ENCODE results near the gene HECW1. TPM values are rescaled to one million over a fixed set of nuclear protein-coding genes. Genes with fewer than 3 reads are reported as not detected.

HECW1 gene
- polyA plus RNA-seq, 2 of the 4 experiments (the other 2 are of a cell fraction) = 11.3 TPM

- 94% methylated on average over 4 of the region's 4 CpGs for WGBS (ENCODE audit: missing lambda C conversion rate)
- H3K4me3 ChIP-seq = no peak overlapping the region
- H3K4me2 ChIP-seq = no peak overlapping the region
- ATAC-seq (no peak), DNase-seq (ENCODE audit: low read depth in 1 of 2, low spot score in 1 of 2) (no peak), FAIRE-seq (no peak)
- peaks cover 11% of the 10 kb centered on the region; the same call in 2 of the 3 replicates for H3K4me1 ChIP-seq
- TF ChIP-seq BHLHE40 (IDR thresholded peaks at IDR 0.05; ENCODE audit: low read depth, low read length) = no peak
- TF ChIP-seq HEYL (CRISPR knock-in tag; IDR thresholded peaks at IDR 0.05) = no peak
- no peak for TF ChIP-seq KDM5A (IDR thresholded peaks at IDR 0.05)
- no peak for TF ChIP-seq HDAC2 (IDR thresholded peaks at IDR 0.05)
- TF ChIP-seq MAX (IDR thresholded peaks at IDR 0.05) = no peak
- TF ChIP-seq SMC3 (IDR thresholded peaks at IDR 0.05) = no peak
- TF ChIP-seq HES2 (IDR thresholded peaks at IDR 0.05) = no peak
- TF ChIP-seq RNF2 (IDR thresholded peaks at IDR 0.05; ENCODE audit: borderline replicate concordance, low read depth) = no peak
- TF ChIP-seq RARB (CRISPR knock-in tag; IDR thresholded peaks at IDR 0.05) = no peak
- TF ChIP-seq CHD4 (IDR thresholded peaks at IDR 0.05; ENCODE audit: borderline replicate concordance) = no peak
- no peak for TF ChIP-seq FOSB (CRISPR knock-in tag; IDR thresholded peaks at IDR 0.05)
- no peak for TF ChIP-seq ZSCAN20 (CRISPR knock-in tag; IDR thresholded peaks at IDR 0.05)
- no peak for TF ChIP-seq POLR2A (IDR thresholded peaks at IDR 0.05; ENCODE audit: low read length)
- TF ChIP-seq, protein P1, sequence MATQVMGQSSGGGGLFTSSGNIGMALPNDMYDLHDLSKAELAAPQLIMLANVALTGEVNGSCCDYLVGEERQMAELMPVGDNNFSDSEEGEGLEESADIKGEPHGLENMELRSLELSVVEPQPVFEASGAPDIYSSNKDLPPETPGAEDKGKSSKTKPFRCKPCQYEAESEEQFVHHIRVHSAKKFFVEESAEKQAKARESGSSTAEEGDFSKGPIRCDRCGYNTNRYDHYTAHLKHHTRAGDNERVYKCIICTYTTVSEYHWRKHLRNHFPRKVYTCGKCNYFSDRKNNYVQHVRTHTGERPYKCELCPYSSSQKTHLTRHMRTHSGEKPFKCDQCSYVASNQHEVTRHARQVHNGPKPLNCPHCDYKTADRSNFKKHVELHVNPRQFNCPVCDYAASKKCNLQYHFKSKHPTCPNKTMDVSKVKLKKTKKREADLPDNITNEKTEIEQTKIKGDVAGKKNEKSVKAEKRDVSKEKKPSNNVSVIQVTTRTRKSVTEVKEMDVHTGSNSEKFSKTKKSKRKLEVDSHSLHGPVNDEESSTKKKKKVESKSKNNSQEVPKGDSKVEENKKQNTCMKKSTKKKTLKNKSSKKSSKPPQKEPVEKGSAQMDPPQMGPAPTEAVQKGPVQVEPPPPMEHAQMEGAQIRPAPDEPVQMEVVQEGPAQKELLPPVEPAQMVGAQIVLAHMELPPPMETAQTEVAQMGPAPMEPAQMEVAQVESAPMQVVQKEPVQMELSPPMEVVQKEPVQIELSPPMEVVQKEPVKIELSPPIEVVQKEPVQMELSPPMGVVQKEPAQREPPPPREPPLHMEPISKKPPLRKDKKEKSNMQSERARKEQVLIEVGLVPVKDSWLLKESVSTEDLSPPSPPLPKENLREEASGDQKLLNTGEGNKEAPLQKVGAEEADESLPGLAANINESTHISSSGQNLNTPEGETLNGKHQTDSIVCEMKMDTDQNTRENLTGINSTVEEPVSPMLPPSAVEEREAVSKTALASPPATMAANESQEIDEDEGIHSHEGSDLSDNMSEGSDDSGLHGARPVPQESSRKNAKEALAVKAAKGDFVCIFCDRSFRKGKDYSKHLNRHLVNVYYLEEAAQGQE (IDR thresholded peaks at IDR 0.05) = no peak
- TF ChIP-seq NPAS2 (CRISPR knock-in tag; IDR thresholded peaks at IDR 0.05; ENCODE audit: borderline replicate concordance) = no peak
- TF ChIP-seq, protein P2, sequence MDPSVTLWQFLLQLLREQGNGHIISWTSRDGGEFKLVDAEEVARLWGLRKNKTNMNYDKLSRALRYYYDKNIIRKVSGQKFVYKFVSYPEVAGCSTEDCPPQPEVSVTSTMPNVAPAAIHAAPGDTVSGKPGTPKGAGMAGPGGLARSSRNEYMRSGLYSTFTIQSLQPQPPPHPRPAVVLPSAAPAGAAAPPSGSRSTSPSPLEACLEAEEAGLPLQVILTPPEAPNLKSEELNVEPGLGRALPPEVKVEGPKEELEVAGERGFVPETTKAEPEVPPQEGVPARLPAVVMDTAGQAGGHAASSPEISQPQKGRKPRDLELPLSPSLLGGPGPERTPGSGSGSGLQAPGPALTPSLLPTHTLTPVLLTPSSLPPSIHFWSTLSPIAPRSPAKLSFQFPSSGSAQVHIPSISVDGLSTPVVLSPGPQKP (IDR thresholded peaks at IDR 0.05; ENCODE audit: low read depth, low read length) = no peak
- no peak for TF ChIP-seq JUN (IDR thresholded peaks at IDR 0.05)
- no peak for TF ChIP-seq SREBF2 (IDR thresholded peaks at IDR 0.05)
- H3K27ac ChIP-seq = no peak overlapping the region
- POLR2A ChIA-PET = no interaction called here
- H3K9me3 ChIP-seq = no peaks in the 10 kb centered on the region
- CTCF ChIA-PET = no interaction called here
Observed at GRCh38 chr7:43495572-43495971, 383.1 kb downstream of the HECW1 start.

DNA sequence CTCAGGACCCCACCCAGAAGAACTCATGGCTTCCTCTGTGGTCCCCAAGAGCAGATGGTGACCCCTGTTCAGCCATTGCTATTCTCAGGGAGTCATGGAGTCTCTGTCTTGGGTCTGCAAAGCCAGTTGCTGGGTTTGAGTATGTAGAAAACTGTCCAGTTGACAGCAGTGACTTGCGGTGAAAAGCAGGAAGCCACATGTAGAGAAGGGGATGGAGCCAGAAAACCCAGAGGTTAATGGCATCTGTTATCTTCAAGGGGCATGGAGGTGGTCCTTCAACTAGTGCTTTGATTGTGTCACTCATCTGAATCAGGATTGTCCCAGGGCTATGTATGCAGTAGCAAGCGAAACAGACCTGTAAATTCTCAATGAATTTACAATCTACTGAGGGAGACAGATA is 384.1 kb downstream of the HECW1 start:
- WGBS (ENCODE audit: missing lambda C conversion rate) = 86% methylated on average over 2 of the region's 2 CpGs
- DNase-seq (ENCODE audit: low read depth in 1 of 2, low spot score in 1 of 2) = no peak
- Histone ChIP-seq H3K4me1 (peaks cover 9% of the 10 kb centered on the region; the same call in 2 of the 3 replicates), H3K4me2 (no peak overlapping the region), H3K27ac (no peak overlapping the region), H3K9me3 (no peaks in the 10 kb centered on the region), H3K4me3 (no peak overlapping the region)
- no peak for FAIRE-seq
- POLR2A ChIA-PET = no interaction called here
- TF ChIP-seq, protein P1 (IDR thresholded peaks at IDR 0.05) = no peak
- TF ChIP-seq FOSB (CRISPR knock-in tag; IDR thresholded peaks at IDR 0.05) (no peak), MAX (IDR thresholded peaks at IDR 0.05) (no peak), CEBPB (IDR thresholded peaks at IDR 0.05) (no peak), ZC3H11A (IDR thresholded peaks at IDR 0.05) (no peak), EHF (CRISPR knock-in tag; IDR thresholded peaks at IDR 0.05) (no peak), BCL3 (IDR thresholded peaks at IDR 0.05) (no peak), NFE2L2 (conservative IDR thresholded peaks at IDR 0.05; ENCODE audit: low read length) (no peak), POLR2AphosphoS2 (conservative IDR thresholded peaks at IDR 0.05; ENCODE audit: low read length) (no peak)
- ATAC-seq = no peak
- CTCF ChIA-PET = interaction anchor here (0.9 kb wide), 1 partner anchor 72 kb away, joined by 3 read pairs; no protein-coding TSS in a partner anchor
